Keratinocyte (primary cell): ENCODE results near the gene SYNC. TPM values are rescaled to one million over a fixed set of nuclear protein-coding genes. Genes with fewer than 3 reads are reported as not detected.
A peak's percentile ranks its signal among the peaks of the same experiment; 100 is the strongest.

Source experiments
- DNase-seq: peaks from one replicate; pipeline ENCODE4 v3.0.0-alpha.2; 2011; ENCODE audit warnings: low read depth, missing footprints, low spot score
- FAIRE-seq: peaks from 2 replicates; lab custom pipeline; 2011; peaks lifted over from hg19 to GRCh38; lab: Jason Lieb, UNC
- H2AFZ ChIP-seq: 2 replicates; pipeline ENCODE4 v1.6.0; 2012; ENCODE audit warnings: low read length, control low read depth, inconsistent platforms; ENCODE audit not compliant: control insufficient read depth
- H3K27ac ChIP-seq: 2 replicates; pipeline ENCODE4 v1.5.1; 2011; ENCODE audit warnings: low read length; ENCODE audit not compliant: control insufficient read depth, insufficient read depth
- H3K27me3 ChIP-seq: 3 replicates; pipeline ENCODE4 v1.6.0; 2011; ENCODE audit warnings: low read length; ENCODE audit not compliant: control insufficient read depth, insufficient read depth; ENCODE audit errors: extremely low read depth
- H3K36me3 ChIP-seq, 2 experiments: 2 replicates in 1 of 2; 3 replicates in 1 of 2; pipeline ENCODE4 v1.5.1; 2011; ENCODE audit warnings: low read length in 2 of 2, mild to moderate bottlenecking in 1 of 2; ENCODE audit not compliant: control insufficient read depth in 2 of 2, insufficient read depth in 2 of 2; ENCODE audit errors: extremely low read depth in 1 of 2
- H3K4me1 ChIP-seq: 3 replicates; pipeline ENCODE4 v1.5.1; 2011; ENCODE audit warnings: low read length; ENCODE audit not compliant: control insufficient read depth, insufficient read depth; ENCODE audit errors: extremely low read depth
- H3K4me2 ChIP-seq: 3 replicates; pipeline ENCODE4 v1.6.0; 2011; ENCODE audit warnings: low read depth, low read length; ENCODE audit not compliant: control insufficient read depth, insufficient read depth; ENCODE audit errors: extremely low read depth
- H3K4me3 ChIP-seq, 3 experiments: fragments of 200-600 bp in 1 of 3; sonication (generic) in 1 of 3; 2 replicates in 2 of 3; 3 replicates in 1 of 3; pipeline ENCODE4 v1.5.1; 2011 to 2016; ENCODE audit warnings: low read length in 3 of 3, mild to moderate bottlenecking in 3 of 3, control low read depth in 2 of 3, inconsistent platforms in 1 of 3, low read depth in 1 of 3, mixed read lengths in 1 of 3, mixed run types in 1 of 3, moderate library complexity in 1 of 3; ENCODE audit not compliant: control insufficient read depth in 2 of 3, insufficient read depth in 2 of 3; ENCODE audit errors: extremely low read depth in 1 of 3
- H3K79me2 ChIP-seq: 2 replicates; pipeline ENCODE4 v1.6.0; 2012; ENCODE audit warnings: low read length; ENCODE audit not compliant: control insufficient read depth, insufficient read depth
- H3K9ac ChIP-seq: 3 replicates; pipeline ENCODE4 v1.6.0; 2011; ENCODE audit warnings: low read length; ENCODE audit not compliant: control insufficient read depth, insufficient read depth; ENCODE audit errors: extremely low read depth
- H3K9me1 ChIP-seq: 3 replicates; pipeline ENCODE4 v1.6.0; 2011; ENCODE audit warnings: low read length; ENCODE audit not compliant: control insufficient read depth, insufficient read depth; ENCODE audit errors: extremely low read depth
- H3K9me3 ChIP-seq: 2 replicates; pipeline ENCODE4 v1.5.1; 2012; ENCODE audit warnings: low read depth, low read length; ENCODE audit not compliant: control insufficient read depth
- H4K20me1 ChIP-seq: 3 replicates; pipeline ENCODE4 v1.6.0; 2011; ENCODE audit warnings: low read length; ENCODE audit not compliant: control insufficient read depth, insufficient read depth; ENCODE audit errors: extremely low read depth
- CTCF ChIP-seq, 3 experiments: IDR thresholded peaks in 1 of 3; conservative IDR thresholded peaks in 1 of 3; optimal IDR thresholded peaks in 1 of 3; 2 replicates in 2 of 3; 3 replicates in 1 of 3; pipeline versions ENCODE3 to v1.5.1; 2011; ENCODE audit warnings: low read length in 3 of 3, mild to moderate bottlenecking in 3 of 3, moderate library complexity in 2 of 3, control low read depth in 1 of 3, inconsistent platforms in 1 of 3; ENCODE audit not compliant: insufficient read depth in 2 of 3; ENCODE audit errors: extremely low read depth in 1 of 3
- EZH2 ChIP-seq: IDR thresholded peaks from one replicate; pipeline ENCODE4 v1.6.1; 2012; ENCODE audit warnings: inconsistent platforms, mild to moderate bottlenecking, low read length, moderate library complexity
- dilution Hi-C: fragments of 300-500 bp; cut with MboI; formaldehyde crosslinking; loops from one replicate; pipeline ENCODE4 v1.7.0; 2020; ENCODE audit warnings: low sequenced_read_pairs; ENCODE audit not compliant: extremely low pct_ligation_motif_present
- polyA plus RNA-seq, 5 experiments: library from polyadenylated mRNA; depleted of rRNA in 3 of 5; stranded (reverse) in 3 of 5; stranded (forward) in 1 of 5; unstranded in 1 of 5; fragments of >200 nt; gene quantifications; 1 replicate in 1 of 5; 2 replicates in 3 of 5; 3 replicates in 1 of 5; pipeline versions ENCODE4 v1.2.1 to v1.2.3, GENCODE V29; 2011 to 2012; ENCODE audit warnings: missing spikeins in 2 of 5, low read depth in 1 of 5, low replicate concordance in 1 of 5

SYNC gene
- polyA plus RNA-seq, 1 donor (not counting 4 experiments of a cell fraction or from before 2014, with no cell fraction given): 11.2 TPM

- no peak for TF ChIP-seq EZH2
- no peak for TF ChIP-seq CTCF (optimal IDR thresholded peaks at IDR 0.05 in 1 of 3, IDR thresholded peaks at IDR 0.05 in 1 of 3, conservative IDR thresholded peaks at IDR 0.05 in 1 of 3; ENCODE audit: extremely low read depth in 1 of 3, insufficient read depth in 2 of 3, low read length in 3 of 3)
- Histone ChIP-seq H3K4me2 (no peak overlapping the region), H4K20me1 (no peaks in the 10 kb centered on the region), H3K9me1 (no peaks in the 10 kb centered on the region), H3K4me3 (no peak overlapping the region), H3K4me1 (peaks cover 22% of the 10 kb centered on the region), H3K9me3 (no peaks in the 10 kb centered on the region), H3K27me3 (no peaks in the 10 kb centered on the region), H2AFZ (no peak overlapping the region), H3K27ac (no peak overlapping the region), H3K36me3 (no peaks in the 10 kb centered on the region), H3K79me2 (no peaks in the 10 kb centered on the region), H3K9ac (no peak overlapping the region)
- FAIRE-seq (no peak), DNase-seq (no peak)
- dilution Hi-C loops: no loop called here
Observed at GRCh38 chr1:32717503-32717902, 14.9 kb upstream of the SYNC start.

- Histone ChIP-seq H3K9ac (peak overlapping the region; percentile 20), H3K4me3 (no peak overlapping the region), H4K20me1 (no peaks in the 10 kb centered on the region), H3K9me3 (no peaks in the 10 kb centered on the region), H3K4me2 (peak overlapping the region; percentile 38), H3K4me1 (peaks cover 27% of the 10 kb centered on the region), H2AFZ (peak overlapping the region; percentile 28), H3K79me2 (no peaks in the 10 kb centered on the region), H3K27me3 (no peaks in the 10 kb centered on the region), H3K9me1 (no peaks in the 10 kb centered on the region), H3K27ac (peak overlapping the region; percentile 56), H3K36me3 (no peaks in the 10 kb centered on the region)
- dilution Hi-C loops: no loop called here
- FAIRE-seq: peak; percentile 87
- peak; percentile 78 for DNase-seq
- no peak for TF ChIP-seq EZH2
- peak in 1 of 3 experiments; percentile 36 for TF ChIP-seq CTCF (optimal IDR thresholded peaks at IDR 0.05 in 1 of 3, IDR thresholded peaks at IDR 0.05 in 1 of 3, conservative IDR thresholded peaks at IDR 0.05 in 1 of 3; ENCODE audit: extremely low read depth in 1 of 3, insufficient read depth in 2 of 3, low read length in 3 of 3)
Observed at GRCh38 chr1:32716312-32717148, 14.0 kb upstream of the SYNC start.
